Measurements from ENCODE around the gene ZMYND19.

DNA sequence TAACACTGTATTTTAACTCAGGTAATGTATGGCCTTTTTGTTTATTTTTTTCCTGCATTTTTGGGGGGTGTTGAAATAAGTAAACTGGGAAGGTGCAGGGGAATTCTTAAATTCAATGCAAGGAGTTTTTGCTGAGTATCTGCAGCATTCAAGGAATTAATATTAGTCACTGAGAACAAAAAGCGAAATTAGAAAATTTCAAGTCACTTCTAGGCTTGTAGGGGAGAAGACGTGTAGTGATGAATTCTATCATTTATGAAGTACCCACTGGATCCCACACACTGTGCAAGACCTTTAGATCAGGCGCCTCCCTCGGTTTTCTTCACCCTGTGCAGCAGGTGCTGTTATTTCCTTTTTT, 29.7 kb upstream of the ZMYND19 start:
- no peak for TF ChIP-seq EZH2 (optimal IDR thresholded peaks at IDR 0.05; ENCODE audit: low read depth, low read length)
- TF ChIP-seq, protein P1, sequence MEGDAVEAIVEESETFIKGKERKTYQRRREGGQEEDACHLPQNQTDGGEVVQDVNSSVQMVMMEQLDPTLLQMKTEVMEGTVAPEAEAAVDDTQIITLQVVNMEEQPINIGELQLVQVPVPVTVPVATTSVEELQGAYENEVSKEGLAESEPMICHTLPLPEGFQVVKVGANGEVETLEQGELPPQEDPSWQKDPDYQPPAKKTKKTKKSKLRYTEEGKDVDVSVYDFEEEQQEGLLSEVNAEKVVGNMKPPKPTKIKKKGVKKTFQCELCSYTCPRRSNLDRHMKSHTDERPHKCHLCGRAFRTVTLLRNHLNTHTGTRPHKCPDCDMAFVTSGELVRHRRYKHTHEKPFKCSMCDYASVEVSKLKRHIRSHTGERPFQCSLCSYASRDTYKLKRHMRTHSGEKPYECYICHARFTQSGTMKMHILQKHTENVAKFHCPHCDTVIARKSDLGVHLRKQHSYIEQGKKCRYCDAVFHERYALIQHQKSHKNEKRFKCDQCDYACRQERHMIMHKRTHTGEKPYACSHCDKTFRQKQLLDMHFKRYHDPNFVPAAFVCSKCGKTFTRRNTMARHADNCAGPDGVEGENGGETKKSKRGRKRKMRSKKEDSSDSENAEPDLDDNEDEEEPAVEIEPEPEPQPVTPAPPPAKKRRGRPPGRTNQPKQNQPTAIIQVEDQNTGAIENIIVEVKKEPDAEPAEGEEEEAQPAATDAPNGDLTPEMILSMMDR (IDR thresholded peaks at IDR 0.05; ENCODE audit: low read length), result no peak

Measured in MM.1S (cell line).